K562 (cell line): ENCODE results near the gene TMC1. TPM values are rescaled to one million over a fixed set of nuclear protein-coding genes. Genes with fewer than 3 reads are reported as not detected.

Experiments
- ATAC-seq: fragments of 200-7000 bp; cut with Tn5 transposase; 3 replicates; pipeline ENCODE4 v1.9.1; 2020; ENCODE audit warnings: moderate library complexity
- BruUV-seq: library from RNA; stranded (reverse); fragments of 400-500 nt; replicated peaks from 2 replicates; lab custom pipeline; 2021; lab: Mats Ljungman, UMichigan
- CTCF ChIA-PET: fragments of 300-600 bp; formaldehyde crosslinking; extraction: SDS; loops from one replicate; lab custom pipeline; 2021; ENCODE audit warnings: low intra/inter-chr PET ratio; lab: Yijun Ruan, JAX
- POLR2A ChIA-PET: fragments of 300-600, 350-650 bp; sonication (Branson Sonifier 250); formaldehyde crosslinking; extraction: SDS; loops from one replicate; lab custom pipeline; 2021; ENCODE audit warnings: antibody characterized with exemption, inconsistent platforms; lab: Yijun Ruan, JAX
- DNase-seq, 4 experiments: peaks; one replicate each; pipeline versions ENCODE4 v3.0.0 to v3.0.0-alpha.2; 2011 to 2018; ENCODE audit warnings: low spot score in 3 of 4, mixed read lengths in 3 of 4; ENCODE audit errors: extremely low read depth in 1 of 4
- FAIRE-seq: peaks from 2 replicates; lab custom pipeline; 2011; peaks lifted over from hg19 to GRCh38; lab: Jason Lieb, UNC
- H2AFZ ChIP-seq: 2 replicates; pipeline ENCODE4 v1.6.0; 2011; ENCODE audit warnings: low read depth, low read length, control low read depth, inconsistent platforms
- H3K27ac ChIP-seq: fragments of 200-600 bp; 3 replicates; pipeline ENCODE4 v1.8.0; 2011; ENCODE audit warnings: low read depth, mild to moderate bottlenecking, control low read depth, inconsistent platforms, low read length, moderate library complexity, mixed read lengths; ENCODE audit errors: extremely low read depth
- H3K27me3 ChIP-seq, 2 experiments: fragments of 300-600 bp in 1 of 2; 2 replicates in 1 of 2; 3 replicates in 1 of 2; pipeline versions ENCODE4 v1.6.0 to v1.8.0; 2011; ENCODE audit warnings: inconsistent platforms in 2 of 2, low read length in 2 of 2, mild to moderate bottlenecking in 1 of 2, mixed read lengths in 1 of 2, moderate library complexity in 1 of 2; ENCODE audit not compliant: control insufficient read depth in 2 of 2, insufficient read depth in 2 of 2
- H3K36me3 ChIP-seq: fragments of 300-600 bp; 3 replicates; pipeline ENCODE4 v1.8.0; 2011; ENCODE audit warnings: mild to moderate bottlenecking, low read length, inconsistent platforms; ENCODE audit not compliant: control insufficient read depth, insufficient read depth
- H3K4me1 ChIP-seq, 2 experiments: fragments of 200-600 bp in 1 of 2; replicated peaks in 1 of 2; 2 replicates in 1 of 2; 3 replicates in 1 of 2; pipeline versions ENCODE4 v1.5.1 to v1.8.0; 2011; ENCODE audit warnings: inconsistent platforms in 2 of 2, low read length in 2 of 2, mild to moderate bottlenecking in 1 of 2, mixed read lengths in 1 of 2, moderate library complexity in 1 of 2; ENCODE audit not compliant: control insufficient read depth in 2 of 2, insufficient read depth in 2 of 2
- H3K4me2 ChIP-seq: 2 replicates; pipeline ENCODE4 v1.6.1; 2011; ENCODE audit warnings: low read length, control low read depth, inconsistent platforms, mixed read lengths; ENCODE audit not compliant: insufficient read depth
- H3K4me3 ChIP-seq: fragments of 200-600 bp; sonication (generic), shearing (Covaris generic); 2 replicates; pipeline ENCODE4 v1.5.1; 2016; ENCODE audit warnings: control low read depth, inconsistent platforms
- H3K79me2 ChIP-seq: fragments of 200-600 bp; 3 replicates; pipeline ENCODE4 v1.8.0; 2011; ENCODE audit warnings: low read length, inconsistent platforms; ENCODE audit not compliant: control insufficient read depth, insufficient read depth
- H3K9ac ChIP-seq, 2 experiments: 2 replicates each; pipeline versions ENCODE4 v1.6.0 to v1.6.1; 2011; ENCODE audit warnings: low read depth in 2 of 2, low read length in 2 of 2, control low read depth in 1 of 2, inconsistent platforms in 1 of 2, mild to moderate bottlenecking in 1 of 2, mixed read lengths in 1 of 2; ENCODE audit not compliant: insufficient read depth in 1 of 2
- H3K9me1 ChIP-seq: one replicate; pipeline ENCODE4 v1.6.0; 2011; ENCODE audit warnings: inconsistent platforms, mild to moderate bottlenecking, low read length, moderate library complexity; ENCODE audit not compliant: control insufficient read depth, insufficient read depth
- H3K9me3 ChIP-seq: replicated peaks from 2 replicates; pipeline ENCODE4 v1.5.1; 2011; ENCODE audit warnings: low read depth, low read length, inconsistent platforms; ENCODE audit not compliant: control insufficient read depth, insufficient read depth
- H4K20me1 ChIP-seq: replicated peaks from 2 replicates; pipeline ENCODE4 v1.6.1; 2011; ENCODE audit warnings: low read length, inconsistent platforms, mixed read lengths; ENCODE audit not compliant: control insufficient read depth, insufficient read depth
- COPS2 ChIP-seq: fragments of 450-650 bp; conservative IDR thresholded peaks from 2 replicates; pipeline ENCODE4 v1.6.1; 2016; ENCODE audit warnings: mild to moderate bottlenecking, moderate library complexity
- FOXM1 ChIP-seq, 2 experiments: fragments of 450-650 bp in 1 of 2; sonication (generic) in 1 of 2; formaldehyde crosslinking in 1 of 2; IDR thresholded peaks; 2 replicates each; pipeline versions ENCODE4 v1.6.1 to v1.9.0; 2017 to 2022; ENCODE audit warnings: low read depth in 2 of 2, mild to moderate bottlenecking in 2 of 2, missing genetic modification reagents in 1 of 2, moderate library complexity in 1 of 2
- HNRNPUL1 ChIP-seq: fragments of 200-400 bp; formaldehyde crosslinking; IDR thresholded peaks from 2 replicates; pipeline ENCODE4 v1.6.1; 2017; ENCODE audit warnings: low read length
- POU5F1 ChIP-seq: fragments of 150-350 bp; IDR thresholded peaks from 2 replicates; pipeline ENCODE4 v1.6.1; 2014; ENCODE audit warnings: borderline replicate concordance, low read length, low read depth, mild to moderate bottlenecking; ENCODE audit not compliant: partially characterized antibody
- ZFP36 ChIP-seq: fragments of 150-350 bp; IDR thresholded peaks from 2 replicates; pipeline ENCODE4 v1.6.1; 2018; ENCODE audit warnings: low read length, low read depth; ENCODE audit not compliant: partially characterized antibody
- ZNF146 ChIP-seq: IDR thresholded peaks from one replicate; pipeline ENCODE4 v1.6.1; 2018; ENCODE audit warnings: missing compliant biosample characterization; ENCODE audit not compliant: unreplicated experiment
- in situ Hi-C: fragments of 300-500 bp; cut with MboI; formaldehyde crosslinking; loops from 4 replicates; pipeline ENCODE4 v1.15.0; 2018; ENCODE audit warnings: inconsistent platforms, mixed read lengths
- intact Hi-C: fragments of 100-400 bp; cut with micrococcal nuclease; formaldehyde crosslinking; loops from 2 replicates; pipeline ENCODE4 v1.14.2; 2022
- polyA plus RNA-seq, 8 experiments: library from polyadenylated mRNA; depleted of rRNA in 4 of 8; stranded (reverse) in 5 of 8; unstranded in 3 of 8; fragments of >200 nt; fragmentation: Nextera tagmentation in 2 of 8; fragmentation: Illumina TruSeq in 1 of 8; extraction: Ambion mirVana in 2 of 8; extraction: Trizol in 1 of 8; gene quantifications; 2 replicates each; pipeline versions ENCODE4 v1.2.1 to v1.2.3, GENCODE V29; 2011 to 2014; ENCODE audit warnings: inconsistent platforms in 1 of 8, missing spikeins in 1 of 8
- total RNA-seq, 7 experiments: library from RNA; depleted of rRNA in 6 of 7; stranded (reverse); fragments of >200 nt in 6 of 7; fragmentation: Illumina TruSeq in 2 of 7; extraction: Trizol in 2 of 7; gene quantifications; 2 replicates each; pipeline versions ENCODE4 v1.2.1 to v1.2.3, GENCODE V29; 2011 to 2021; ENCODE audit warnings: low replicate concordance in 1 of 7
- TF ChIP-seq, protein P1 (sequence below): fragments of 250-450 bp; sonication (Bioruptor Pico); IDR thresholded peaks from 2 replicates; pipeline ENCODE4 v1.5.1; 2021; ENCODE audit warnings: mild to moderate bottlenecking

The TMC1 gene
- total and polyA plus RNA-seq, 9 of the 15 experiments (the other 6 are each of a cell fraction or from before 2014, with no cell fraction given), result 0.10 to 0.15 TPM; not detected in 7

DNA sequence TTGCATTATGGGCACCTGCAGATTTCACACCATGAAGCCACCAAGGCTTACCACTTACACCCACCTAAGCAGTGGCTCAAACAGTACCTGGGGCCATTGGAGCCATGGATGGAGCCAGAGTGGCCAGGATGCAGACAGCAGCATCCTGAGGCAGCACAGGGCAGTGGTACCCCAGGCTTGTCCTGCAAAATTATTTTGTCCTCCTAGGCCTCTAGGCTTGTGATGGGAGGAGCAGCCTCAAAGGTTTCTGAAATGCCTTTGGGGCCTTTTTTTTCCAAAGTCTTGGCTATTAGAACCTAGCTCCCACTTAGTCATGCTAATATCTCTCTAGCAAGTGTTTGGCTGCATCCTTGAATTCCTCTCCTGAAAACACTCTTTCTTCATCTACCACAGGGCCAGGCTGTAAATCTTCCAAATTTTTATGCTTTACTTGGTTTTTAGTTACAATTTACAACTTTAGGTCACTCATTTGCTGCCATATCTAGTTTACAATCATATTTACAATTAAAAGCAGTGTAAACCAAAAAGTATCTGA, 15.7 kb downstream of the TMC1 start:
- H3K9me1 ChIP-seq, result no peaks in the 10 kb centered on the region
- intact Hi-C loops (no loop called here), in situ Hi-C loops (no loop called here)
- H3K4me2 ChIP-seq, result no peak overlapping the region
- ChIA-PET CTCF (no interaction called here), POLR2A (interaction anchor here (0.6 kb wide), 1 partner anchor 9 kb away, joined by 3 read pairs; no protein-coding TSS in a partner anchor)
- no peak overlapping the region for H3K27ac ChIP-seq
- BruUV-seq, result no TSS peak
- H3K9me3 ChIP-seq, result no peaks in the 10 kb centered on the region
- no peak for FAIRE-seq
- no peaks in the 10 kb centered on the region for H3K36me3 ChIP-seq
- no peak overlapping the region for H3K4me3 ChIP-seq
- ATAC-seq, result no peak
- no peak overlapping the region for H3K9ac ChIP-seq
- peak; percentile 53 for TF ChIP-seq ZFP36
- TF ChIP-seq, protein P1, sequence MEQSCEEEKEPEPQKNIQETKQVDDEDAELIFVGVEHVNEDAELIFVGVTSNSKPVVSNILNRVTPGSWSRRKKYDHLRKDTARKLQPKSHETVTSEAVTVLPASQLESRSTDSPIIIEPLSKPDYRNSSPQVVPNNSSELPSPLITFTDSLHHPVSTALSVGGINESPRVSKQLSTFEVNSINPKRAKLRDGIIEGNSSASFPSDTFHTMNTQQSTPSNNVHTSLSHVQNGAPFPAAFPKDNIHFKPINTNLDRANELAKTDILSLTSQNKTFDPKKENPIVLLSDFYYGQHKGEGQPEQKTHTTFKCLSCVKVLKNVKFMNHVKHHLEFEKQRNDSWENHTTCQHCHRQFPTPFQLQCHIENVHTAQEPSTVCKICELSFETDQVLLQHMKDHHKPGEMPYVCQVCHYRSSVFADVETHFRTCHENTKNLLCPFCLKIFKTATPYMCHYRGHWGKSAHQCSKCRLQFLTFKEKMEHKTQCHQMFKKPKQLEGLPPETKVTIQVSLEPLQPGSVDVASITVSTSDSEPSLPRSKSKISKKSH (CRISPR knock-in tag), result no peak
- TF ChIP-seq POU5F1, result no peak
- no peak for TF ChIP-seq FOXM1 (IDR thresholded peaks at IDR 0.05; ENCODE audit: low read depth)
- no peak for TF ChIP-seq FOXM1 (CRISPR knock-in tag; IDR thresholded peaks at IDR 0.05; ENCODE audit: low read depth)
- no peak for TF ChIP-seq COPS2
- TF ChIP-seq HNRNPUL1, result no peak
- TF ChIP-seq ZNF146 (CRISPR knock-in tag), result no peak
- no peaks in the 10 kb centered on the region for H3K79me2 ChIP-seq
- no peaks in the 10 kb centered on the region for H3K27me3 ChIP-seq
- H4K20me1 ChIP-seq, result no peaks in the 10 kb centered on the region
- peaks cover 0 to 16% of the 10 kb centered on the region in 2 experiments; a peak in 2 of 5 replicates for H3K4me1 ChIP-seq
- no peak overlapping the region for H2AFZ ChIP-seq
- no peak for DNase-seq
